HG03558 (cell line): ENCODE measurements around the gene NRG3.

Experiments used
- ATAC-seq: cut with Tn5 transposase; IDR thresholded peaks from one replicate; pipeline ENCODE4 v1.9.1; 2021; ENCODE audit warnings: moderate number of reproducible peaks; ENCODE audit not compliant: unreplicated experiment; ENCODE audit errors: extremely low read depth

NRG3 gene

DNA sequence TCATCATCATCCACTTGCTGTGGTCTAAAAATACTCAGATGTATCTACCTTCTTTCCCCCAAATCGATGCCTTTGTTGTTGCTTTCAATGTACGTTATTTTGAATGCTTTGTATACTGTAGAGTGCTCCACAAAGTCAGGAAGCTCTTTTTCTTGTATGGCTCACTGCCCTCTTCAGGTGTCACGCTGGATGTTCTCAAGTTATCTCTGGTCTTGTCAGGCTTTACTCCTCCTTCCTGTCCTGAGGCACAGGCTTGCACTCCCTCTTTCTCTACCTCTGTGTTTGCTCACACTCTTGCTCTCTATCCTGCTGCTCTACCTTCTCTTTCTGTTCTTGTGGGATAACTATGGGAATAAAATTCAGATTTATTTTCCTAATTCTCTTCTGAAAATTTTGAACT lies 381.3 kb downstream of the NRG3 start:
- no peak for ATAC-seq

GRCh38 chr10:82266438-82266837 lies 391.4 kb downstream of the NRG3 start:
- no peak for ATAC-seq

DNA sequence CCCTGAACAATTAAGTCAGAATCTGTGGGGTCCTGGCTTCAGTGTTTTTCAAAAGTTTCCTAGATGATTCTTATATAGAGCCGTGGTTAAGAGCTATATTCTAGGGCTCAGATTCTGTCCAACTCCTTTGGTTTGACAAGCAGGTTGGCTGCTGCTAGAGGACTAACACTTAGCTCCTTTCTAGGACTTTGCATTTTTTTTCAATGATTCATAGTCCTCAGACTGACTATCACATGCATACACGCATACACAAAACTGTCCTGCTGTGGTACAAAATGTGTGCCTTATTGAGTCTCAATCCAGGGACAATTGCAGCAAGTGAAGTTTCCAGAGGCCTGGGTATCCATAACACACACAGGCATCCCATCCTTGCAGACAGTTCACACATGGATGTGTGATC lies 392.0 kb downstream of the NRG3 start:
- no peak for ATAC-seq

DNA sequence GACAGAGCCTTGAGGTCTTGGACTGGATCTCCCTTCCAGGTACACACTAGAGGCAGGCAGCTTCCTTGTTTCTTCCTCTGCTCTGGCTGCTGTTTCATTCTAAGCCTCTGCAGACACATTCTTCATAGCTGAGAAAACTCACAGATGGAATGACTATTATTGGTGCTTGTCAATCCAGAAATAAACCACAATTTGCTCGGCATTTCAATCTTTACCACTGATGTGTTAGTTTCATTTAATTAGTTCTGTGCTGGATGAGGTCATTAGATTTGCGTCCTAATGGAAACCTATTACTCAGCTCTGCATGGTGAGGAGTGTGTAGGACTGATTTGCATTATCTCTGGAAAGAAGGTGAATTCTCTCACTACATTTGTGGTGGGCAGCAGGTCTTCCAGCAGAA lies 392.5 kb downstream of the NRG3 start:
- no peak for ATAC-seq

GRCh38 chr10:82267960-82268359 lies 393.0 kb downstream of the NRG3 start:
- ATAC-seq: no peak

- ATAC-seq: no peak
Measured at GRCh38 chr10:82277591-82277990, 402.6 kb downstream of the NRG3 start.

GRCh38 chr10:82278401-82279182 lies 403.6 kb downstream of the NRG3 start:
- no peak for ATAC-seq

- no peak for ATAC-seq
Measured at GRCh38 chr10:82282782-82283456, 407.9 kb downstream of the NRG3 start.

GRCh38 chr10:82284180-82284579 lies 409.2 kb downstream of the NRG3 start:
- ATAC-seq: no peak

GRCh38 chr10:82288461-82288881 lies 413.5 kb downstream of the NRG3 start:
- ATAC-seq: no peak

DNA sequence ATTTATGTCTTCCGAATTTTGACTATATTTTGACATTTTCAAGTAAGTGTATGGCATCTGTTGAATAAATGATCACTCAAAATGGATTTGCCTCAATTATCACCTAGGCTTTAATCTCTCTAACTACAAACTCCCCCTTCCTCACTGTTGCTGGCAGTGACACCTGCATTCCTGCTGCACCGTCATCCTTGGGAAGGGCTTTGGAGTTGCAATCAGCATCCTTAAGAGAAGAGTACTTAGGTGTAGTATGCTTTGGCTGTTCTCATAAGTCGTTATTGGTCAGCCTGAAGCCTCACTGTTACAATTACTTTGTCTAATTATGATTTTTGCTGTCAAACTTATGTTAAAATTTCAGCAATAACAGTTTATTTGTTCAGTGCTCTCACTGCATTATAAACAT lies 415.0 kb downstream of the NRG3 start:
- no peak for ATAC-seq

DNA sequence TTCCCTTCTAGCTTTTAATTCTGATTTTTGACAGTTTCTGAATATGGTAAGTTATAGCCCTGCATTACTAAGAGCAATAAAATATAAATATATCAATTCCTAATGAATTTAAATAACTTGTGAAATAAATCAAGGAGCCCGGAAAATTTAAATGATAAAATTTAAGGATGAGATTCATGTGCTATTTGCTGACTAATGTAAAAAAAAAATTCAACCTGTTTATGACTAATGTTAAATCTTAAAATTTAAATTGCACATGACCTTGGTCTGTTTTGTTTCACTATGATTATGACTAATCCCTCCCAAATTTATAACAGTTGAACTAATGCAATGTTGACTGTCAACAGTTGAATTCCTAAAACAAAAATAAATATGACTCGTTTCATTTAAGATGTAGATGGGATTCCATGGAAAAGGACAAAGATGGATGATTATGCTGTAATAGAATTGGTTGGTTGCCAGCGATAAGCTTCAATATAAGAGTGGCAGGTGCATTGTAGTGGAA lies 419.9 kb downstream of the NRG3 start:
- ATAC-seq: no peak

DNA sequence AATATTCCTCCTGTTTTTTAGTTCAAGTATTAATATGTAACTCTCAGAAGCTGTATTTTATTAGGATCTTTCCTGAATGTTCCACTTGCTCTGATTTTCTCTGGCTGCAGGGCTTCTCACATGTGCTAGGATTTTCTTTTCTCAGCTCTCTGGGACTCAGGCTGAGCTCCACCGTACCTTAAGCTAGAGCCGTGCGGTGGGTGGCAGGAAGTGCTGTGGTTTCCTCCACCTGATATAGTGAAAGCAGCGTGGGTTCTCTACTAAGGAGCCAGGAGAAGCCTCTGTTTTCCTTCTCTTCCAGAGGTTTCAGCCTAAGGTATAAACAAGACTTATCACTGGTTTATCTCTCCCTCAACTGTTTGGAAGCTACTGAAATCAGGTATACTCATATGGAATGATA lies 433.6 kb downstream of the NRG3 start:
- no peak for ATAC-seq

DNA sequence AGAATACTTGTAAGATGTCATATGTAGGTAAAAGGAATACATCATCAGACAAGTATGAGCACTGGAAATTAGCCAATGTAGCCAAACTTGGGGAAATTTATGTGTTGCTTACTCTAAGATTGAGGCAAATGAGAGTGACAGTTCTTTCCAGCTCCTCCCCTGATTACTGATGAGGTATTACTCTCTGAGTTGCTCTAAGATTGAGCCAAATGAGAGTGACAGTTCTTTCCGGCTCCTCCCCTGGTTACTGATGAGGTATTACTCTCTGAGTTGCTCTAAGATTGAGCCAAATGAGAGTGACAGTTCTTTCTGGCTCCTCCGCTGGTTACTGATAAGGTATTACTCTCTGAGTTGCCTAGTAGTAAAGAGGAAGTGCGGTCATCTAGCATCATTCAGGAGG lies 435.8 kb downstream of the NRG3 start:
- ATAC-seq: no peak

DNA sequence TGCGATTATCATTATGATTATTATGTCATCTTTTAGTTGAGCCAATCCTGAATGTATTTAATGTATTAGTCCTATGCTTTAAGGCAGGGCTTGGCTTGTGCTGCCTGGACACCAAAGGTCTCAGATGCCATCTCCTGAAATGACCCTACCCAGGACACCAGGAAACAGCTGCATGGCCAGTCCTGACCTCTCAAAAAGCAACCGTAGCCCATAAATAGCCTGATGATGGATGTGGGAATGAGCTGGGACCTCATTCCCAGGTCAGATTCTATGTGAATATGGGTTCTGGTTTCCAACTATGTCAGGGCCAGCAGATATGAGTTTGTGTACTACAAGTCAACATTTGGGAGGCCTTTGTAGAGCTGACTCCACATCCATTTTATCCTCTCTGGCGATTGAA lies 438.4 kb downstream of the NRG3 start:
- ATAC-seq: no peak

- ATAC-seq: no peak
Measured at GRCh38 chr10:82318534-82318933, 443.5 kb downstream of the NRG3 start.

DNA sequence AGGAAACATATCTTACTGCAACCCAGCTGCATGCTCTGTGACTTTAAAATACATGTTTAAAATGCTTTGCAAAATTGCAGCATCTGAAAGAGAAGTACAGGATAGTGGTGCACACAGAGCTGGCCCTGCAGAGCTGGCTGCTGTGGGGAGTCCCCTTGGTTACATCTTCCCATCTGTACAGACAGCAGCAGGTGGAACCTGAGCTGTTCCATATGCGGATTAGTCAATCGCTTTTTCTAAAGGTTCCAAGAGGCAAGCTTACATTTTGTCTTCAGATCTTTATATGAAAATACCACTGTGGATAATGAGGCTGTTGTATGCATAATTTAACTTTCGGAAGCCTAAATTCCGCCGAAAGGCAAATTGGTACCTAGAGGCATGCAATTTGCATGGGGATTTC lies 444.1 kb downstream of the NRG3 start:
- no peak for ATAC-seq

DNA sequence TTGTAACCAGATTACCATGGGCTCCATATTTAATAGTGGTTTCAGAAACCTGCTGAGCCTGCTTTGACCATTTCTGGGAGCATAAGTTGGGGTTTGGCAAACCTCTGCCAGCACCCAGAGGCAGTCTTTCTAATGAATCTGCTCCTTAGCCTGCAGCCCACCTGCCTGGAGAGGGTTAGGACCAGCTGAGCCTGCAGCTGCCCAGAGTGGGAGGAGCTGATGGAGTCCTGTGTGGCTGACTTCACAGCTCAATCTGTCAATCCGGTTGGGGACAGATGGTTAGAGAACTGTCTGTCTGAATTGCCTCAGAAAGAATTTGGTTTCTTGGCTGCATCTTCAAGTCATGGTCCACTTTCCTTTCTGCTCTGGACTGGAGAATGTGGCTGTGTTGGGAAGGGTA lies 444.6 kb downstream of the NRG3 start:
- no peak for ATAC-seq

DNA sequence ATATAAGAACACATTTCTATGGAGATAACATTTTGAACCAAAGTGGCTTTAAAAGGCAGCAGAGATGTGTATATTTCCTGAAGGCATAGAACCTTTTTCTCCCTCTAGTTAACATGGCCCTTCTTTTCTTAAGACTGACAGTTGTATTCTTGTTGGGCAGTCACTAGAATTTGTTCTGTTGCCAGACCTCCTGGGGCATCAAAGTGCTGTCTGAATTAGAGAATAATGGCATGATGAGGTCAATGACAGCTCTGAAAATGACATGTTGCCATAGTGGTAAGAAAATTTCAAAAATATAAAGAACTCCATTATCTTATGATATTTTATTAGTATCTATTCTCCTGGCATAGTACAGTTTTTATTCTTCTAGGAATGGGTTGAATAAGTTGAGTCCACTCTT lies 446.7 kb downstream of the NRG3 start:
- no peak for ATAC-seq

DNA sequence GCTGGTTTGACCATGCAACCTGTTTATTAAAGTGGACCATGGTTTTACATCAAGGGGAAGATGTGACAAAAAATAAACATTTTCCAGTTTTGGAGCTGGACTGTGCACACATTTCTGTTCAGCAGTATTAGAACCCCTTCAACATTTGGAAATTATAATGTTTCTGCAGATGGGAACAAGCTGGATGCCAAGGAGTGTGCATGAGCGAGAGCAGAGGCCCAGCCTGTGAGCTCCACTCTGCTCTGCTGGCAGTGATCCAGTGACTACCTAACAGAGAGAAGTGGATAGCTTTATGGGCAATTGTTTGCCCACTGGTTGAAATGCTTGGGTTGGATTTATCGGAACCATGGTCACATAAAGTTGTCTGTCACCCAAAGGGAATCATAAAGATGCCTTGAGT lies 456.7 kb downstream of the NRG3 start:
- ATAC-seq: no peak

- no peak for ATAC-seq
Measured at GRCh38 chr10:82335831-82336230, 460.8 kb downstream of the NRG3 start.

DNA sequence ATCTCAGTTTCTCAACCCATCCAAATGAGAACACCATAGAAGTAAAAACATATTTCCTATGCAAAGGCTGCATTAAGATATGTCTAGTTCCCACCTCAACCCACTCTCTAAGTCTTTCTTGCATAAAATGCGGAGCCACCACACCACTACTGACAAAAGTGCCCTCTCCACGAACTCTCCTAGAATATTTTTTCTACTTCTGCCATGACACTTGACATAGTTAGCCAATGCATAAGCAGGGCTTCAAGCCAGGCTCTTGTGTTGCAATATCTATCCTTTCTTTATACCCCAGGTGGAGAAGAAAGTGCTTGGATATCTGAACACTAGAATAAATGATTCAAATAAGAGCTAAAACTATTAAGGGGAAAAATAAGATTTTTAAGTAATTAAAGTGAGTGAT lies 465.2 kb downstream of the NRG3 start:
- ATAC-seq: no peak
